Measurements from ENCODE around the gene NFYC.

The NFYC gene

DNA sequence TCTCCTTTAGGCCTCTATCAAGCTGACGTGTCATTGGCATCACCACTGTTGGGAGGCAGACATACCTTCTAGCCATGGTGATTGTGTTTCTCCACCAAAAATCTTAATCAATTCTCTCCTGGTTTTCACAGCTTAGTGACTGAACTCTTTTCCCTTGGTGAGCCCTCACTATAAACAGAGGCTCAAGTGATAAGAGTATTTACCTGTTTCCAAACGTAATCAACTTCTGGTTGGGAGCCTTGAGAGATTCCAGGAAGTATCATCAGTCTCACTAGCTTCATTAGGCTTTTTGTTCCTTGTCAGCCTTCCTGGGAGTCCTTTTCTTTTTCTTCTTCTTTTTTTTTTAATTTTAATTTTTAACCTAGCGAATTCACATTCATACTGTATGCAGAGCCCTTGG is 58.3 kb downstream of the NFYC start:
- Histone ChIP-seq H3K27me3 (replicated peaks) (no peaks in the 10 kb centered on the region), H3K27ac (no peak overlapping the region), H3K36me3 (replicated peaks) (peaks cover 26% of the 10 kb centered on the region), H3K4me3 (ENCODE audit: low read depth, low read length) (no peak overlapping the region)
- TF ChIP-seq, protein P1, sequence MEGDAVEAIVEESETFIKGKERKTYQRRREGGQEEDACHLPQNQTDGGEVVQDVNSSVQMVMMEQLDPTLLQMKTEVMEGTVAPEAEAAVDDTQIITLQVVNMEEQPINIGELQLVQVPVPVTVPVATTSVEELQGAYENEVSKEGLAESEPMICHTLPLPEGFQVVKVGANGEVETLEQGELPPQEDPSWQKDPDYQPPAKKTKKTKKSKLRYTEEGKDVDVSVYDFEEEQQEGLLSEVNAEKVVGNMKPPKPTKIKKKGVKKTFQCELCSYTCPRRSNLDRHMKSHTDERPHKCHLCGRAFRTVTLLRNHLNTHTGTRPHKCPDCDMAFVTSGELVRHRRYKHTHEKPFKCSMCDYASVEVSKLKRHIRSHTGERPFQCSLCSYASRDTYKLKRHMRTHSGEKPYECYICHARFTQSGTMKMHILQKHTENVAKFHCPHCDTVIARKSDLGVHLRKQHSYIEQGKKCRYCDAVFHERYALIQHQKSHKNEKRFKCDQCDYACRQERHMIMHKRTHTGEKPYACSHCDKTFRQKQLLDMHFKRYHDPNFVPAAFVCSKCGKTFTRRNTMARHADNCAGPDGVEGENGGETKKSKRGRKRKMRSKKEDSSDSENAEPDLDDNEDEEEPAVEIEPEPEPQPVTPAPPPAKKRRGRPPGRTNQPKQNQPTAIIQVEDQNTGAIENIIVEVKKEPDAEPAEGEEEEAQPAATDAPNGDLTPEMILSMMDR (IDR thresholded peaks at IDR 0.05; ENCODE audit: low read depth, low read length, missing control alignments), result no peak
- DNase-seq, result no peak
- in situ Hi-C loops (cut with HindIII; ENCODE audit: low pct_ligation_motif_present, low sequenced_read_pairs), result no loop called here

- TF ChIP-seq, protein P1 (IDR thresholded peaks at IDR 0.05; ENCODE audit: low read depth, low read length, missing control alignments), result no peak
- no peak overlapping the region for H3K4me3 ChIP-seq (ENCODE audit: low read depth, low read length)
- DNase-seq, result no peak
- in situ Hi-C loops (cut with HindIII; ENCODE audit: low pct_ligation_motif_present, low sequenced_read_pairs), result no loop called here
- no peaks in the 10 kb centered on the region for H3K27me3 ChIP-seq (replicated peaks)
- H3K36me3 ChIP-seq (replicated peaks), result peaks cover 33% of the 10 kb centered on the region
- H3K27ac ChIP-seq, result no peak overlapping the region
Observed at GRCh38 chr1:40750451-40750908, 59.0 kb downstream of the NFYC start.

DNA sequence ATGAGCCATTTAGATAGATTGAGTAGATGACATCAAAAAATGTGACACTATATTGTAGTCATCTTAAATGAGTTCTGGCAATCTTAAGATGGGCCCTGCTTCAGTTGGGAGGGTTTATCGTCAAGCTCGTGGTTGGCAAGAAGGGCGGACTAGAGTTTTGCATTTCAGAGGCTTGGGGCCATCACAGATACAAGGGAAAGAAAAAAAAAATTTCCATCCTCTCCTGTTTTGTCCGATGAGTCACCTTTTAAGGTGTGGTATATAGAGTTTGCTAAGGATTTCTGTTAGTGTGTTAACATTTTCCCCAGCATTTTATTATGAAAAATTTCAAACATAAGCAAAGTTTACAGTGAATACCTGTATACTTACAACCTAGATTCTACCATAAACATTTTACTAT is 60.3 kb downstream of the NFYC start:
- Histone ChIP-seq H3K27me3 (replicated peaks) (no peaks in the 10 kb centered on the region), H3K4me3 (ENCODE audit: low read depth, low read length) (no peak overlapping the region), H3K36me3 (replicated peaks) (peaks cover 36% of the 10 kb centered on the region), H3K27ac (no peak overlapping the region)
- in situ Hi-C loops (cut with HindIII; ENCODE audit: low pct_ligation_motif_present, low sequenced_read_pairs), result no loop called here
- TF ChIP-seq, protein P1 (IDR thresholded peaks at IDR 0.05; ENCODE audit: low read depth, low read length, missing control alignments), result no peak
- DNase-seq, result no peak

DNA sequence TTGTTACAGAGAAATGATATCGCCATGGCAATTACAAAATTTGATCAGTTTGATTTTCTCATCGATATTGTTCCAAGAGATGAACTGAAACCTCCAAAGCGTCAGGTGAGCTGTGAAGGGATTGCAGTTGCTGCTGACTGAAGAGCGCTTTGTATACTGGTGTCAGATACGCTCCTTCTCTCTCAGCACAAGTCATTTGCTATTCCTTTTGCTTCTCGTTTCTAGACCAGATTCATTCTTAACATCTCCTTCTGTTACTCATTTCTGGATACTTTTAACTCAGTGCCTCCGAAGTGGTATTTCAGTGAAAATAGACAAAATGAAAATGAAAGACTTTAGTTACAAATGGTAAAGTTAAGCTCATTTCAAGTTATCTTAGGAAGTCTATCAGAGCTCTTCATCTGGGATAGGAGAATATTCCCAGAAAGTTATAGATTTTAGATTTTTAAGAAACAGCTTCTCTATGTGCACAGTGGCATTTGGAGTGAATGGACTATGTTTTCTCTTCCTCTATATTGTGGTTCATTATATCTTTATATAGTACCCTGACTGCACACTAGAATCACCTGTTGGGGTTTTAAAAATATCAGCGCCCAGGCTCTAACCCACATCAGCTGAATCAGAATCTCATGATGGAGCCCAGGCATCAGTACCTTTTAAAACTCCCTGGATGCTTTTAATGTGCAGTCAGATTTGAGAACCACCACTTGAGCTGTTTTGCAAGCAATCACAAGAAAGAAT is 61.8 kb downstream of the NFYC start:
- DNase-seq, result no peak
- Histone ChIP-seq H3K27me3 (replicated peaks) (no peaks in the 10 kb centered on the region), H3K4me3 (ENCODE audit: low read depth, low read length) (no peak overlapping the region), H3K27ac (no peak overlapping the region), H3K36me3 (replicated peaks) (peaks cover 43% of the 10 kb centered on the region)
- TF ChIP-seq, protein P1 (IDR thresholded peaks at IDR 0.05; ENCODE audit: low read depth, low read length, missing control alignments), result no peak
- in situ Hi-C loops (cut with HindIII; ENCODE audit: low pct_ligation_motif_present, low sequenced_read_pairs), result no loop called here

- TF ChIP-seq, protein P1 (IDR thresholded peaks at IDR 0.05; ENCODE audit: low read depth, low read length, missing control alignments), result no peak
- in situ Hi-C loops (cut with HindIII; ENCODE audit: low pct_ligation_motif_present, low sequenced_read_pairs), result no loop called here
Observed at GRCh38 chr1:40754201-40754600, 62.7 kb downstream of the NFYC start.

GRCh38 chr1:40755067-40755466 is 63.6 kb downstream of the NFYC start:
- Histone ChIP-seq H3K36me3 (replicated peaks) (peaks cover 44% of the 10 kb centered on the region), H3K27ac (no peak overlapping the region), H3K27me3 (replicated peaks) (no peaks in the 10 kb centered on the region), H3K4me3 (ENCODE audit: low read depth, low read length) (no peak overlapping the region)
- in situ Hi-C loops (cut with HindIII; ENCODE audit: low pct_ligation_motif_present, low sequenced_read_pairs), result no loop called here
- no peak for DNase-seq
- TF ChIP-seq, protein P1 (IDR thresholded peaks at IDR 0.05; ENCODE audit: low read depth, low read length, missing control alignments), result no peak

More at GRCh38 chr1:40754201-40754600, 62.7 kb downstream of the NFYC start:
- DNase-seq, result no peak
- Histone ChIP-seq H3K36me3 (replicated peaks) (peaks cover 49% of the 10 kb centered on the region), H3K4me3 (ENCODE audit: low read depth, low read length) (no peak overlapping the region), H3K27me3 (replicated peaks) (no peaks in the 10 kb centered on the region), H3K27ac (no peak overlapping the region)

Data from brain microvascular endothelial cell (primary cell).